Umbilical cord (tissue), 2 donors: Measurements from ENCODE around the gene NCOA3. TPM values are rescaled to one million over a fixed set of nuclear protein-coding genes. Genes with fewer than 3 reads are reported as not detected.

Experiments used
- DNase-seq: peaks from one replicate; pipeline ENCODE4 v3.0.0-alpha.2; 2015; ENCODE audit warnings: low spot score
- total RNA-seq: library from RNA; depleted of rRNA; stranded (reverse); fragments of >200 nt; gene quantifications from one replicate; pipeline ENCODE4 v1.2.3, GENCODE V29; 2014; ENCODE audit warnings: low replicate concordance; ENCODE audit not compliant: insufficient read depth

NCOA3 gene
- total RNA-seq, 1 donor from 2014 or later: 31.5 TPM

DNA sequence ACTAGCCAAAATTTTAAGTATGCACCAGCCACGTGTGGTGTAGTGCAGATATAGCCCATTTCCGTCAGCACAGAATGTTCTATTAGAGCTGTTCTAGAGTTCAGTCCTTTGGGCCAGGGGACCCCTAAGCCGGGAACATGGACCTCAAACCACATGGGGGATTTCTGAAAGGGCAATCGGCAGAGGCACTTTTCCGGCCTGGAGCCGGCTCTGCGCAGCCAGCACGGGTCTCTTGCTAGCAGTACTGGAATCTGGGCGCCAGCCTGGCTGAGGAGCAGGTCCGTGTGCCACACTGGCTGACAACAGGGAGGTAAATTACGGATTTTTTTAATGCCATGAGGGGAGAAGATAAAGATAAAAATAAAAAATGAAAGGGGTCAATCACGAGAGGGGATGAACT, 163.1 kb downstream of the NCOA3 start:
- no peak for DNase-seq

DNA sequence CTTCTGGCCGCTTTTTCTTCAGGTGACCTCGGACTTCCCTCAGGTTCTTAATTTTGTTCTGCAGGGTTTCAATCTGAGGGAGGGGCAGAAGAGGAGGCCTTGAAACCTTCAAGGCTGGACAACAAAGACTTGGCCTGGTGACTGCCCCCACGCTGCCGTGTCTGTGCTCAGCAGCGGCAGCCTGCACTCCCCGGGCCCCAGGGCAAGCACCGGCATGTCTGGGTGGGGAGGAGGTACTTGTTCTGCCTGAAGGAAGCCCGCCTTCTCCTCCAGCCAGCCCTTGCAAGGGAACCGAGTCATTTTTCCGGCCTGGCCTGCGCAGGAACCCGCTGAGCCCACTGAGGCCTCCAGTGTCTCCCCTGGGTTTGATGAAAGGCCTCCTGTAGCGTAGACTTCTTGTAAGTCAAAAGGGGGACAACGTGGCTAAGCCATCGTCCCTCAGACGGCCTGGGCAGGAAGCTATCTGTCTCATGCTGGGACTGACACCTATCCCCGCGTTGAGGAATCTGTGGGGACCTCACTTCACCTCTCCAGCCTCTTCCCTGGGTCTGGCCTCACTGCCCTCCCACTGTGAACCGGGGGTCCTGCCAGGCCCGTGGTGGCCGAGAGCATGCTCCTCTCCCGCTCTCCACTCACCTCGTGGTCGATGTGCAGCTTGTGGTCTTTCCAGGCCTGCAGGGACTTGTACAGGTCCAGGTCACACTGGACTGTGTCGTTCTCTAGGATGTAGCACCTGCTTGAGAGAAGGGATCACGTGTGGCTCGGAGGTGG, 163.7 kb downstream of the NCOA3 start:
- DNase-seq: peak; percentile 59

DNA sequence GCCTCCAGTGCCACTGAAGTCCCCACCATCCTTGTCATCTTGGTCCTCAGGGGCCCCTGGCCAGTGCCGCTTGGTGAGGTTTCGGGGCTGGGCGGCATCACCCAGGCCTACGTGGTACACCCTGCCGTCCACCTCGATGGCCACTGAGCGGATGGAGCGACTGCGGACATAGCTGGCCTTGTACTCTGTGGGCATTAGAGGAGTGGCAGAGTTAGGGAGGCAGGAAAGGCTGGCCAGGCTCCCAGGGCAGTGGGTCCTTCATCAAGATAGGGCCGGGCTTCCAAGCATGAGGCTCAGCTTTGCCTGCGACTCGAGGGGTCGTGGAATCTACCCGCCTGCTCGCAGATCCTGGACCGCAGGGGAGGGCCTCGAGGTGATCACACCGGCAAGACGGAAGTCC, 164.6 kb downstream of the NCOA3 start:
- DNase-seq: no peak

DNA sequence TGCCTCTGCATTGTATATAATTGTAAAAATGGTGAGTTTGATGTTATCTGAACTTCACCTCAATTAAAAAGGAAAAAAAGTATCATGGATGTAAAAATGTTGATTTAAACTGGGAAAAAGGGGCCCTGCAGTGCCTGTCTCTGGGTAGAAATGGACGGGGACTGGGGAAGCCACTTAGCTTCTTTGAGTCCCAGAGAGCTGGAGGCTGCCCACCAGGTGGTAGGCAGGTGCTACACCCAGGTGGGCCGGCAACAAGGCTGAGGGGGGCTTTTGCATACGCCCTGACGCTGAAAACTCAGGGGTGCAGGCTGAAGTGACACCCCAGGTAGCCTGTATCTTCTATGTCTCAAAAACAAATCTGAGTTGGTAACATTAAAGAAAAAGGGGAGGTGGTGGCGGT, 165.4 kb downstream of the NCOA3 start:
- DNase-seq: no peak

DNA sequence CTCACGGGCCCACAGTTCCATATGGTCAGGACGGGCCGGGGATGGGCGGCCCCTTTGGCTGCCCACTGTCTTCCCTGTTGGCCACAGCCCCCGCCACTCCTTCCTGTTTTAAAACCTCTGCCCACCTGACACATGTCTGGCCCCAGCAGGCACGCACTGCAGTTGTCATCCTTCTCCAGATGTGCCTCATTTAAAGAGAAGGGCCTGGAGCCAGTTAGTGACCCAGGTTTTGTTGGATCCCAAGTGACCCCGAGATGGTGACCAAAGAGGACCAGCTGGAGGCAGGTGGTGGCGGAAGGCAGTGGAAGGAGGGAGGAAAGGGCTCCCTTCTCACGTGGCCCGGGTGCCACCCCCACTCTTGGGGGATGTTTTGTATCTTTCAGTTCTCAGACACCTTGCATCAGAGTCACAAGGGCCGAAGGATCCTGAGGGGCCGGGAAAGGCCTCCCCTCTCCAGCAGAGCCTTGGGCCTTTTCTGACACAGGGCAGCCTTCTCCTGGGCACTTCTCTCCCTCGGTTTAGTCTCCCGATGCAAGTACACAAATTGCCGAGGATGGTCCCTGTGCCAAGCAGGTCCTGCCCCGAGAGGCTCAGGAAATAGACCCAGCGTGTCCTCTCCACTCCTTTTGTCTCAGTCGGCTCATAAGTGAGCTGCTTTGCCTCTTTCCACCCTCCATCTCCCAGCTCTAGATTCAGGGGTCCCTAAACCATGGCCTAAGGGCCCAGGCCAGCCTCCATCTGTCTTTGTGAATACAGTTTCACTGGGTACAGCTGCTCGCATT, 166.0 kb downstream of the NCOA3 start:
- no peak for DNase-seq

DNA sequence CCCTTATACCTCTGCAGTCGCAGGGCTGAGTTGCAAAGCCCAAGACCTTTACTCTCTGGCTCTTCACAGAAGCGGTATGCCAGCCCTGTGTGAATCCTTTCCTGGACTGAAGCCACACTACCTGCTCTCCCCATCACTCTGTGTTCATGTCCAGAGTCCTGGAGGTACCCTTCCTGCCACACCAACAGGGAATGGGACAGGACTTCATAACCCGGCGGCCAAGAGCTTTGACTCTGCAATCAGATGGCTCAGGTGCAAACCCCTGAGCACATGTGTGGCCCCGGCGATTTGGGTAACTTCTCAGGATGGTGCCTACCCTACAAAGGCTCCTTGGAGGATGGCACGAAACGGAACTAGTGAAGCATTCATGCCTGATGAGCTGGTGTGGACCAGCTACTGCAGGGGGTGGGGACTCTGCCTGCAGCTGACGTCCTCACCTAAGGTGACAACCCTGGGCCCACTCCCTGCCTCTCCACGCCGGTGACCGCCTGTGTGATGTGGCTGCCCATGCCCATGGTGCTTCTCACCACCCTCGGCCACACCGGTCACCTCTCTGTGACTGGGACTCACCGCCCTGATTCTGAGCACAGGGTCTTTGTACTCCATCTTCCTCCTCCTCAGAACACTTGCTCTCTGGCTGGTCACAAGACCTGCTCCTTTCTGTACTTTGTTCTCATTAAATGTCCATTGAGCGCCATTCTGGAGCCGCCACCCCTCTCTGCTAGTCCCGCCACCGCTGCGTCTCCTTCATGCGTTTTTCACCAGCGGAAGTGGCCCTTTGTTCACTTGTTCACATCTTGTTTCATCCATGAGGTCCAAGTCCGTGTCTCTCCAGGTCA, 166.8 kb downstream of the NCOA3 start:
- no peak for DNase-seq

DNA sequence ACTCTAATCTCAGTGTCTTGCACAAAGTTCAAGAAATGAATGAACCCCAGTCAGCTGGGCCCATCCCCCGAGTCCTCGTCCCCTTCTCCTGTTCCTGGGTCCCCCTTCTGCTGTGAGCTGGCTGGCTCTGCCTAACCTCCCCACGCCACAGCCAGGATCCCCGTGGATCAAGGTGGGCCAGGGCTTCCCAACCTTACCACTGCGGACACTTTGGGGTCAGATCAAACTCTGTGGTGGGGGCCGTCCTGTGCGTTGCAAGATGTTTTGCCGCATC, 167.4 kb downstream of the NCOA3 start:
- no peak for DNase-seq

DNA sequence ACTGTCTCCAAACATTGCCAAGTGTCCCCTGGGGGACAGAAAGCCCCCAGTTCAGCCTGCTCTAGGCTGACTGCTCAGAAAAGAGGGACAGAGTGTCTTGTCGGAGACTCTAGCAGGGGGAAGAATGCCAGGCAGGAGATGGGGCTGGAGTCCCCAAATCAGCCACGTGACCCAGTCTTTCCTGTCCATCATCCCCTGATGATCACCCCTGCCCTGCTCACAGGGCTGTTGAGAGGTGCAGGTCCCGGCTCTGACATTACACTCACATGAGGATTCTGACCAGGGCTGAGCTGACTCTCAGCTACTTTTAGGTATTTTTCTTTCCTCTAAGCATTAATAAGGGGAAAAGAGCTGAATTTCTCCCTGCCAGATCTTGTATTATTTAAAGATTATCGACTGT, 167.8 kb downstream of the NCOA3 start:
- no peak for DNase-seq

DNA sequence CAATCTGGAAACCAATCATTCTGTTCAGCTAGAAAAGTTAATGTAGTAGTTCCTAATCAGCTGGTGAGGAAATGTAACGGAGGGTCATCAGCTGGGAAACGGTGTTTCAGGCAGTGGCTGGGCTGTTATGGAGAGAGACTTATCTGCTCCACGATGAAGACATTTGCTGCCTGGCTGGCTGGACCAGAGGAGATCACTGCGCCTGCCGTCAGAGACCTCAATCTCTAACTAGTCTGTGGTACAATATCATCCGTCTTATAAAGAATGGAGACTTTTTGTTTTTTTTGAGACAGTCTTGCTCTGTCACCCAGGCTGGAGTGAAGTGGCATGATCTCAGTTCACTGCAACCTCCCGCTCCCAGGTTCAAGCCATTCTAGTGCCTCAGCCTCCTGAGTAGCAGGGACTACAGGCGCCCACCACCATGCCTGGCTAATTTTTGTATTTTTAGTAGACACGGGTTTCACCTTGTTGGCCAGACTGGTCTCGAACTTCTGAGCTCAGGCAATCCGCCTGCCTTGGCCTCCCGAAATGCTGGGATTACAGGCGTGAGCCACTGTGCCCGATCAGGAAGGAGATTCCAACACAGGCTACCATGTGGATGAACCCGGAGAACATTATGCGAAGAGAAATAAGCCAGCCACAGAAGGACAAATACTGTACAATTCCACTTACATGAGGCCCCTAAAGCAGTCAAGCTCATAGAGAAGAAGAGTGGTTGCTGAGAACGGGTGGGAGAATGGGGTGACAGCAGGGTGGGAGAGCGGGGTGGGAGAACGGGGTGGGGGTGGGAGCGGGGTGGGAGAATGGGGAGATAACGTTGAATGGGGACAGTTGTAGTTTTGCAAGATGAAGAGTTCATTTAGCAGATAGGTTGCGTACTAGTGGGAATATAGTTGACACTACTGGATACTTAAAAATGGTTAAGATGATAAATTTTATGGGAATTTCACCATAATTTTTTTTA, 168.5 kb downstream of the NCOA3 start:
- DNase-seq: no peak

DNA sequence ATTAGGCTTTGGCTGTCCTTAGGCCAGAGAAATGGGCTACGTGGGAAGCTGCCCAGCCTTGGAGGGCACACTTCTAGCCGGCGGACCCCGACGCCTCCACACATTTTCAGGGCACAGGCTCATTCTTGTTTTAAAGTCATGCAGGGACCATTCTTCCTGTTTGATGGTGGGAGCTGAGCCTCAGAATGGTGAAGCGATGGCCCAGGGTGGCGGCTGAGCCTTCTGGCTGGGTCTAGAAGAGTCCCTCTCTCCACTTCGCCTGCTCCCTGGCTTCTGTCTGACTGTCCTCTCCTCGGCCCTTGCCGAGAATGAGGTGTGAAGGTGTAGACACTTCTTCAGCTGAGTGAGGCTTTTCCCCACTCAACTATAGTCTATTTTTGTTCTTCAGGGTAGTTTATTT, 169.2 kb downstream of the NCOA3 start:
- DNase-seq: no peak

DNA sequence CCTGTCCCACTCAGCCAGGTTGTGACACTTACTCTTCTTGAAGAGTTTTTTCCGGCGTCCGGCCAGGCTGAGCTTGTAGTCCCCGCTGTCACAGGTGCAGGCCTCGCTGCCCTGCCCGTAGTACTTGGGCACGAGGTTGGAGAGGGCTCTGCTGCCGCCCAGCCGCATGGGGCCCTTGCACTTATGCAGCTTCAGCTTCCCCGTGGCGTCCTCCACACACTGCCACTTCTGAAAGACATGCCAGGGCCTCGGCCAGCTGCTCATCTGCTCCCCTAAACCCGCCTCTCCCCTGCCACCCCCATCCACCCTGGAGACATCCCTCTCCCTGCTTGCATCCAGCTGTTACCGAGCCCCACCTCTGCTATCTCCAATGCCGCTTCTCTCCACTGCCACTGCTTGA, 170.5 kb downstream of the NCOA3 start:
- no peak for DNase-seq

DNA sequence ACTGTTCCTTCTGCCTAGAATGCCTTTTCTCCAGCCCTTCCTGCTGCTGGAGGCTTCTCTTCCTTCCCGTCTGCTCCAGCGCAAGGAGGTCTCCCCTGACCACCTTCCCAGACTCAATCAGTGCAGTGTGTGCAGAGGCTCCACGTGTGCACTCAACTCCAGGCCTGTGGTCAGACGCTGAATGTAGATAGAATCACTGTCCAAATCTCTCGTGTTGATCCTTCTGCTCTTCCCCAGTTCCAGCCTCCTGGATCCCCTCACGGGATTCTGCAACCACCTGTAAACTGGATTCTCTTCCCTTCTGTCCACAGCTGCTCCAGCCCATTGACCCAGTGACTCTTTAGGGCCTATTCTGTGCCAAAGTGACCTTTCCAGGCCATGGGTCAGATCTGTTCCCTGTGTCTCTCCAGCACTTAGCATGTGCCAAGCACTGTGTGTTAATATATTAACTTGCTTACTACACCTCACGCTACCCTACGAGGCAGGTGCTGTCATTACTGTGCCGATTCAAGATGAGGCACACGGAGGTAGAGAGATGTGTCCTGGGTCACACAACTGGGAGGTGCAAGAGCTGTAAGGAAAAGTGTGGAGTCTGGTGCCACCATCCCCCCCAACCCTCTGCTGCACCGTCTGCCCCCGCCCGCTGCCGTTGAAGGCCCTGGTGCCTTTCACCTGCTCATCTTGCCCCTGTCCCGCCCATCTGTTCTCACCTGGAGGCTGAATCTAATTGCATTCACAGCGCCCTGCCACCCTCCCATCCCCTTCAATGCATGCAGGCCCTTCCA, 171.4 kb downstream of the NCOA3 start:
- DNase-seq: no peak

DNA sequence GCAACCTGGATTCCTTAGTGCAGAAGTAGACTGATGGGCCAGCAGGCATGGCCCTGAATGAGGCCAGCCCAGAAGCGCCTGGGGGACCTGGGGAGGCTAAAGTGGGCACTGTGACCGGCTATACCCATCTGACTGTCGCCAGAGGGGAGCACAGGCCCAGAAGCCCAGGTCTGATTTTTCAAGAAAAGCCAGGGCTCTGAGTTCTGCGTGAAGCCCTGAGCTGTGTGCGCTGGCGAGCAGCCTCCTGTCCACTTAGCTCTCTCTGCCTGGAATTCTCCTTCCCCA, 171.9 kb downstream of the NCOA3 start:
- DNase-seq: no peak

DNA sequence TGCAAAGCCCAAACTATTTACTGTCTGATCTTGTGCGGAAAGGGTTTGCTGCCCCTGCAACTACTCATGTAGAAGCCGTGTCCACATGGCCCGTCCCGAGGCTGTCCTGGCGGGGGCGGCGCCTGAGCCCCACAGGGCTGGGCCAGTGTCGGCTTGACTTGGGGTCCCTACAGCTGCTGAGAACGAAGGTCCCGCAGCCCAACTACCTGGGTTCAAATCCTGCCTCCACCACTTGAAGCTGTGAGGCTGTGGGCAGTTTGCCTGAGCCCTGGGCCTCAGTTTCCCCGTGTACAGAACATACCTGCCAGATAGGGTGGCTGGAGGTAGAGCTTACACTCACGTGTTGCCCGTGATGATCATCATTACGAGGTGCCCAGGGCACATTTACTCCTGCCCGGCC, 172.5 kb downstream of the NCOA3 start:
- no peak for DNase-seq

DNA sequence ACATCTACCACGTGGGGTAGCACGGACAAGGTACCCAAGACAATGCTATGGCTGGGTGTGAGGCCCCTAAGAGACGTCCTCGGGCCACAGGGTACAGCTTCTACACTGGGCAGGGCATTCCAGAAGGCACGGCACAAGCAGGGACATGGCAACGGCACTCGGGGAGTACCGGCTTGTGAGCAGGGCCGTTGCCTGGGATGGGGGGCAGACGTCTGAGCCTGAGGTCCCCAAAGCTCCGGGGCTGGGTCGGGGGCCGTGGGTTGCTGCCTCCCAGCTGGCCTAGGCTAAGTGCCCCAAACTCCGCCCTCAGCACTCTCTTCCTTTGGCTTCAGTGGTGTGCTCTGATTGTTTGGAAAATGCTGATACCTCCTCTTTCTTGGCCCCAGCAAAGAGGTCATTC, 173.0 kb downstream of the NCOA3 start:
- no peak for DNase-seq

DNA sequence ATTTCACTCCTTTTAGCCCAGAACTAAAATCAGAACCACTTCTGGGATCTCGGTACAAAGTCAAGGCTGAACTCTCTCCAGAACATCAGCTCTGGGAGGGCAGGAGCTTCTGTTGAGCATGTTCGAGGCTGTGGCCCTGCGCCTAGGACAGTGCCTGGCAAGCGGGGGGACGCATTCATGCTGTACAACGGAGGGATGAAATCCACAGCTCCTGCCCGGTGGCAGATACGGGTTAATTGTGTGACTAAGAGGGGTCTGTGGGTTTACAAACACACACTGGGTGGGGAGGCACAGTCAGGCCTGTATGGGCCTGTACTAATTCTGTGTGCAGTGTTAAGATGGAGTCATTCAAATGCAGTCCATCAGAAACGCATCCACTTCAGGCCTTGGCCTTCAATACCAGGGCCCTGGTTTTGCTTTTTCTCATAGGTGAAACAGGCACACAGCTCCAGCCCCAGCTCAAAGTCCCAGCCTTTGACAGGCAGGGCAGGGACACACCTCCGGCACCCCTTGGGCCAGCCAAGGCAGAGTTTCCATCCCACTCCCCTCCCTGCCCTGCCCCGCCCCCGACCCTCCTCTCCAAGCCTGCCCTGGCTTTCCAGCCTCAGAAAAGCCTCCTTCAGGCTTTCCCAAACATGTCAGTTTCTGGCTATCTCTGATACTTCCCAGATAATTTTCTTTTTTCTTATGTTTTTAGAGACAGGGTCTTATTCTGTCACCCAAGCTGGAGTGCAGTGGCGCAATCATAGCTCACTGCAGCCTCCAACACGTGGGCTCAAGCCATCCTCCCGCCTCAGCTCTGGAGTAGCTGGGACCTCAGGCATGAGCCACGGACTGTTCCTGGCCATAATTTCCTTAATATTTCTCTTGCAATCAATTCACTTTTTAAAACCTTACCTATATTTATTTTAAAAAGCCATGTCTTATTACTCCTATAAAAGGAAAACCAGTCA, 173.8 kb downstream of the NCOA3 start:
- peak; percentile 20 for DNase-seq

DNA sequence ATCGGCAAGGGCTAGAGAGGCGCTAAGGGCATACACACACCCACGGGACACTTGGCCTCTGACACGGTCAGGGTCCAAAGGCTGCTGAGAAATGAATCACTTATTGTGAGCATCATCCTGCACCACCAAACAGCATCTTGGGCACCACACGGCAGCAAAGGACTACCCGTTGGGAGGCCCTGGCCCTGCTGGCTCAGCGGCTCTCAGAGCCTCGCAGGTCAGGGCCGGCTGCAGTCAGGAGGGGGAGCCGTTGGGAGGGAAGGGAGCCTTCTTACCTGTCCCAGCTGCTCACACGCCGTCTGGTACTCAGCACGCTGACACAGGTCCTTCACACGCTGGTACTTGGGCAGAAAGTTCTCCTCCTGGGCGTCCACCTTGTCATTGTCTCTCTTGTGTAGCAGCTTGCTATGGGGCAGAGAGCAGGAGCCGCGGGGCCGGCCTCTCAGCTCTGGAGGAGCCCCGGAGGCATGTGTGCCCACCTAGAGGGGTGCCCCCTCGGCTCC, 174.6 kb downstream of the NCOA3 start:
- no peak for DNase-seq

DNA sequence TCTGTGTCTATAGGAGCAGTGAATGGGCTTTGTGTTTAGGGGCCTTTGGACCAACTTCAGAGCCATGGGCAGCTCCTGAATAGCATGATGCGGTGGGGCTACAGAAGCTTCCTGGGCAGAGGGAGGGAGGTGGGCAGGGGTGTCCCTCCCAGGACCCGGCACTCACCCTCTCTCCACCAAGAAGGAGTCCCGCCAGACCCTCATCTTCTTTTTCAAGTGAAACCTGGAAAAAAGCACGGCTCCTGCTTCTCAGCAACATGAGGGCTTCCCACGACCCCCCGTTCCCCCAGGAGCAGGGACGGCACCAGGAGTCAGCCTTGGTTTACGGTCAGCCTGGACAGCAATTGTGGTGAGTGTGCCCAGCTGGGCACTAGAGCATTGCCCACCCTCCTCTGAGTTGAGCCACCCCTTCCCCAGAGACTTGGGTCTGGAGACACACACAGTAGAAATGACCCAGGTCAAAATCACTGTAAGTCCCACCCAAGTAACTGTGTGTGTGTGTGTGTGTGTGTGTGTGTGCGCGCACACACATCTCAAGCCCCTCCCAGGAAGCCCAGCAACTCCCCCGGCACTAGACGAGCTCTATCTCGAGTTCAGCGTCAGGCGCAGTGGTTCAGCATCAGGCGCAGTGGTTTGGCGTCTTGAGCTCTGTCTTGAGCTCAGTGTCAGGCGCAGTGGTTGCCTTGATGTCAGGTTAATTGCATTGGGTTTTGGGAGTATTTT, 175.4 kb downstream of the NCOA3 start:
- no peak for DNase-seq
